ENCODE results near the gene RSPO1.

The RSPO1 gene

DNA sequence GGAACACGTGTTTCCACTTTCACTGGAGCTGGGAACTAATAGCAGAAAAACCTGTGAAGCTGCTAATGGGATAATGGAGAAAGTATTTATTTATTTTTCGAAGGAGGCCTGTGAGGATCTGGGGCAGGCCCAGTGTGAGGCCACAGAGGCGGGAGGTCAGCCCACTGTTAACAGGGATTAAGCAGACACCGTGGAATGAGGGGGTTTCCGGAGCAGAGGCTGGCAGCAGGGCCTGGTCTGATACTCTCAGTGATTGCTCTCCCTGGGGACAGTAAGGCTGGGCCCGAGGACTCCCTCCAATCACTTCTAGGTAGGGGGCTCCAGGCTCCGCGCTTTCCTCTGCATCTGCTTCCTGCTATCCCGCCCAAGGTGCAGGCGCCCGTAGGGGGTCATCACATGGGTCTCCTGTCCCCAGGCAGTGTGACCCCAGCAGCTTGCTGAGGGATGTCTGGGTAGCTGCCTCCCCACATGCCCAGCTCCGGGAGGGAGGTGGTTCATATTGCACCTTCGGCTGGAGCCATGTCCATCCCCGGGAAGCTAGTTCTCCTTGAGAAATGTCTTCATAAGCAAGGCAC, 28.8 kb upstream of the RSPO1 start:
- TF ChIP-seq REST (IDR thresholded peaks at IDR 0.05; ENCODE audit: low read depth) (no peak), NFIC (IDR thresholded peaks at IDR 0.05) (no peak), CREB1 (IDR thresholded peaks at IDR 0.05; ENCODE audit: low read depth) (no peak), RAD21 (IDR thresholded peaks at IDR 0.05; ENCODE audit: low read depth) (no peak), TEAD4 (IDR thresholded peaks at IDR 0.05) (no peak), USF1 (IDR thresholded peaks at IDR 0.05) (no peak), ZBTB7A (IDR thresholded peaks at IDR 0.05; ENCODE audit: low read depth) (no peak), TAF1 (IDR thresholded peaks at IDR 0.05; ENCODE audit: low read depth) (no peak), TCF12 (IDR thresholded peaks at IDR 0.05; ENCODE audit: low read depth) (no peak), CEBPB (IDR thresholded peaks at IDR 0.05) (no peak), FOXM1 (IDR thresholded peaks at IDR 0.05; ENCODE audit: borderline replicate concordance, low read depth) (no peak), YY1 (IDR thresholded peaks at IDR 0.05; ENCODE audit: low read depth) (no peak), MAX (IDR thresholded peaks at IDR 0.05) (no peak), EGR1 (IDR thresholded peaks at IDR 0.05) (no peak), EP300 (IDR thresholded peaks at IDR 0.05; ENCODE audit: borderline replicate concordance) (no peak)

DNA sequence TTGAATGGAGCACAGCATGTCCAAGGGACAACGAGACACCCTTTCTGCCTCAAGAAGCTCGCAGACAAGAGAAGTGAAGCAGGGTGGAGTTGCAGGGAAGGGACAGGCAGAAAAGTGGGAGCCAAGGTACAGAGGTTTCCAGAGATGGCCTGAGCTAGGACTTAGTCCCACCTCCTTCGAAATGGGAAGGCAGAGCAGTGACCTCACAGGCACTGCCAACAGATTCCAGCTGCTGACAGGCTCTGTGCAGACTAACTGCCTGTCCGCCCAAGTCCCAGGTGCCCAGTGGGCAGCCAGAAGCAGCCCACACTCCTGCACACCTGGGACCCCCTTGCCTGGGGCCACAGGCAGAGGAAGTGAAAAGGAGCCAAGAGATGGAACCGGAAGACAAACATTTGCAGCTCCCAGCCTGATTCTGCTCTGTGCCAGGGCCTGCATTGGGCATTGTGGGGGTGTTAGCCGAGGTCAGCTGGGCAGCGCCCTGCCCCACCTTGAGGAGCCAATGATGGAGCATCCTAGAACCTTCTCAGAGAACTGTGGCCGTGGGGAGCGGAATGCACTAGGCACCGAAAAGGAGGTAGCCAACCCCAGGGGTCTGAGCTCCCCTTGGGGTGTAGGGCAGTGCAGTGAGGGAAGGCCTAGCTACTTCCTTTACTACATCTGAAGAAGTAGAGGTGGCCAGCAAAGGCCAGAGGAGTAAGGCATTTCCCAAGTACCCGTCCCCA, 27.5 kb upstream of the RSPO1 start:
- TF ChIP-seq EGR1 (IDR thresholded peaks at IDR 0.05) (no peak), FOXM1 (IDR thresholded peaks at IDR 0.05; ENCODE audit: borderline replicate concordance, low read depth) (no peak), RAD21 (IDR thresholded peaks at IDR 0.05; ENCODE audit: low read depth) (no peak), YY1 (IDR thresholded peaks at IDR 0.05; ENCODE audit: low read depth) (no peak), USF1 (IDR thresholded peaks at IDR 0.05) (no peak), MAX (IDR thresholded peaks at IDR 0.05) (no peak), TEAD4 (IDR thresholded peaks at IDR 0.05) (no peak), ZBTB7A (IDR thresholded peaks at IDR 0.05; ENCODE audit: low read depth) (no peak), CREB1 (IDR thresholded peaks at IDR 0.05; ENCODE audit: low read depth) (no peak), TCF12 (IDR thresholded peaks at IDR 0.05; ENCODE audit: low read depth) (no peak), TAF1 (IDR thresholded peaks at IDR 0.05; ENCODE audit: low read depth) (no peak), NFIC (IDR thresholded peaks at IDR 0.05) (no peak), EP300 (IDR thresholded peaks at IDR 0.05; ENCODE audit: borderline replicate concordance) (no peak), REST (IDR thresholded peaks at IDR 0.05; ENCODE audit: low read depth) (no peak), CEBPB (IDR thresholded peaks at IDR 0.05) (no peak)

DNA sequence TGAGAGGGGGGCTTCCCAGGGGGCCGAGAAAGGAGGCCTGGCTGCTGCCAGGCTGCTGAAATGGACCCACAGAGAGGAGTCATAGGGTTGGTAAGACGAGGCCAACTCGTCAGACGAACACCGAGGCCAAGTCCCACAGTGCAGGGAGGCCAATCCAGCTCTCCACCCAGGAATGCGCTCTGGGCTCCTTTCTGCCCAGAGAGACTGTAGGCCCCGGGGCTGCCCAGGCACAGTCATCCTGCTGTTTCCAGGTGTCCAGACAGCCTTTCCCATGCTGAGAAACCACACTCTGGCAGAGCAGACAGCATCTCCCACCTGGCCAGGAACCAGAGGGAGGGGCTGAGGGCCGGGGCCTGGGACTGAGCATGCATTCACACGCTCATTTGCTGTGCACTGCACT, 26.7 kb upstream of the RSPO1 start:
- no peak for TF ChIP-seq CREB1 (IDR thresholded peaks at IDR 0.05; ENCODE audit: low read depth)
- TF ChIP-seq FOXM1 (IDR thresholded peaks at IDR 0.05; ENCODE audit: borderline replicate concordance, low read depth): no peak
- TF ChIP-seq YY1 (IDR thresholded peaks at IDR 0.05; ENCODE audit: low read depth): no peak
- no peak for TF ChIP-seq NFIC (IDR thresholded peaks at IDR 0.05)
- TF ChIP-seq TEAD4 (IDR thresholded peaks at IDR 0.05): no peak
- TF ChIP-seq RAD21 (IDR thresholded peaks at IDR 0.05; ENCODE audit: low read depth): no peak
- no peak for TF ChIP-seq MAX (IDR thresholded peaks at IDR 0.05)
- TF ChIP-seq USF1 (IDR thresholded peaks at IDR 0.05): no peak
- no peak for TF ChIP-seq CEBPB (IDR thresholded peaks at IDR 0.05)
- TF ChIP-seq ZBTB7A (IDR thresholded peaks at IDR 0.05; ENCODE audit: low read depth): no peak
- TF ChIP-seq EGR1 (IDR thresholded peaks at IDR 0.05): no peak
- TF ChIP-seq REST (IDR thresholded peaks at IDR 0.05; ENCODE audit: low read depth): no peak
- no peak for TF ChIP-seq EP300 (IDR thresholded peaks at IDR 0.05; ENCODE audit: borderline replicate concordance)
- no peak for TF ChIP-seq TAF1 (IDR thresholded peaks at IDR 0.05; ENCODE audit: low read depth)
- TF ChIP-seq TCF12 (IDR thresholded peaks at IDR 0.05; ENCODE audit: low read depth): no peak

Data from Ishikawa (cell line).